NT2/D1 (cell line): ENCODE data around the gene PTPRN2.
"Not testable (repeated sequence)": the region's sequence is repeated elsewhere in the genome, so short reads cannot be mapped to it uniquely, and the experiment has no call there.

Experiments used
- SUZ12 ChIP-seq: IDR thresholded peaks from 2 replicates; pipeline ENCODE4 v1.6.1; 2011; ENCODE audit not compliant: insufficient read length, insufficient read depth; ENCODE audit errors: extremely low read depth
- YY1 ChIP-seq: IDR thresholded peaks from 2 replicates; pipeline ENCODE4 v1.6.1; 2011; ENCODE audit not compliant: insufficient read length, insufficient read depth
- ZNF274 ChIP-seq: IDR thresholded peaks from 2 replicates; pipeline ENCODE4 v1.6.1; 2011; ENCODE audit warnings: mild to moderate bottlenecking, low read depth, low read length

DNA sequence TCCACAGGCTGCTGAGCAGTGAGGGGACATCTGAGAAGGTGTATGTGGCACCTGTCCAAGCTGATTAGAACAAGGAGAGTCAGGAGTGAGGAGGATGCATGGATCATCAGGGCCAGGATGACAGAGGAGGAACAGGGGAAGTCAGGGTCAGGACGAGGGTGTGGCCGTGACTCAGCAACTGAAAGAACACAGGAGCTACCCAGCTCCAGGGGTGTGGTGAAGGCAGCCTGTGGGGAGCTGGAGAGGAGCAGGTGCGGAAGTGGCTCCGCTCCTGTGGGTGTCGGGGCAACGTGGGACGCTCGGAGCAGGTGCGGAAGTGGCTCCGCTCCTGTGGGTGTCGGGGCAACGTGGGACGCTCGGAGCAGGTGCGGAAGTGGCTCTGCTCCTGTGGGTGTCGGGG lies 79.3 kb downstream of the PTPRN2 start:
- TF ChIP-seq YY1, SUZ12, ZNF274: not testable (repeated sequence)
